Gastrocnemius medialis (tissue), 4 donors: ENCODE data around the gene CUL2. TPM values are rescaled to one million over a fixed set of nuclear protein-coding genes. Genes with fewer than 3 reads are reported as not detected.

Source experiments
- ATAC-seq, 2 donors: fragments of 150-250 bp; one replicate each; pipeline ENCODE4 v1.9.1; 2016
- DNase-seq, 2 donors: peaks; one replicate each; pipeline ENCODE4 v3.0.0-alpha.2; 2019
- H3K27ac ChIP-seq, 4 donors: fragments of 200-600 bp; sonication (generic); 1 replicate in 1 of 4; 2 replicates in 3 of 4; pipeline ENCODE4 v1.5.1; 2016 to 2018; ENCODE audit warnings: mild to moderate bottlenecking in 2 of 4, moderate library complexity in 1 of 4
- H3K27me3 ChIP-seq, 3 donors: fragments of 200-600 bp; sonication (generic) in 2 of 3; 1 replicate in 1 of 3; 2 replicates in 2 of 3; pipeline versions ENCODE4 v1.5.1 to v1.6.0; 2016 to 2019; ENCODE audit warnings: mild to moderate bottlenecking in 1 of 3, moderate library complexity in 1 of 3
- H3K36me3 ChIP-seq, 2 donors: fragments of 200-600 bp; sonication (generic) in 1 of 2; one replicate each; pipeline ENCODE4 v1.5.1; 2017 to 2018
- H3K4me1 ChIP-seq, 2 donors: fragments of 200-600 bp; sonication (generic) in 1 of 2; one replicate each; pipeline ENCODE4 v1.5.1; 2016 to 2017; ENCODE audit warnings: mild to moderate bottlenecking in 2 of 2
- H3K4me3 ChIP-seq, 4 donors: fragments of 200-600 bp; sonication (generic) in 3 of 4; 1 replicate in 1 of 4; 2 replicates in 3 of 4; pipeline ENCODE4 v1.5.1; 2016 to 2019; ENCODE audit warnings: mild to moderate bottlenecking in 2 of 4
- H3K9me3 ChIP-seq, 3 donors: fragments of 200-600 bp; sonication (generic) in 2 of 3; 1 replicate in 1 of 3; 2 replicates in 2 of 3; pipeline ENCODE4 v1.5.1; 2016 to 2019
- POLR2A ChIP-seq, 2 donors: fragments of 450-650 bp; IDR thresholded peaks; one replicate each; pipeline ENCODE4 v1.6.1; 2017; ENCODE audit warnings: antibody characterized with exemption in 2 of 2, mild to moderate bottlenecking in 2 of 2, moderate library complexity in 2 of 2
- in situ Hi-C, 4 donors: fragments of 200-750 bp; cut with MboI; loops; one replicate each; pipeline versions ENCODE4 v1.15.0 to v1.8.0; 2017; ENCODE audit warnings: low sequenced_read_pairs in 4 of 4
- intact Hi-C: fragments of 100-400 bp; cut with DNase I; formaldehyde crosslinking; loops from one replicate; pipeline ENCODE4 v1.15.1; 2023; ENCODE audit warnings: low total_unique reads
- total RNA-seq, 4 donors: library from RNA; depleted of rRNA; stranded (reverse); fragments of >200 nt; gene quantifications; one replicate each; pipeline versions ENCODE4 v1.1.0 to v1.2.3, GENCODE V29; 2016
- TF ChIP-seq, protein P1 (sequence below), 5 experiments: fragments of 450-650 bp in 3 of 5; fragments of 200-600 bp in 2 of 5; sonication (generic) in 2 of 5; IDR thresholded peaks in 4 of 5; conservative IDR thresholded peaks in 1 of 5; 1 replicate in 4 of 5; 2 replicates in 1 of 5; pipeline ENCODE4 v1.5.1; 2016 to 2019; ENCODE audit warnings: antibody characterized with exemption in 5 of 5, mild to moderate bottlenecking in 3 of 5, moderate library complexity in 3 of 5

The CUL2 gene
- total RNA-seq, 4 donors from 2014 or later = 27.2 to 41.4 (median 34.2) TPM

GRCh38 chr10:34964166-34964800 is 125.9 kb downstream of the CUL2 start:
- Histone ChIP-seq H3K27ac (no peak overlapping the region), H3K4me3 (no peak overlapping the region), H3K9me3 (no peaks in the 10 kb centered on the region), H3K27me3 (no peaks in the 10 kb centered on the region), H3K36me3 (no peaks in the 10 kb centered on the region), H3K4me1 (peaks cover 0 to 7% of the 10 kb centered on the region in 2 donors)
- no peak for DNase-seq
- in situ Hi-C loops = loop anchor here in 2 of 4 donors (10.0 to 25.0 kb wide), 2 partner anchors 239 to 302 kb away; no protein-coding TSS in a partner anchor
- no peak for ATAC-seq
- TF ChIP-seq, protein P1, sequence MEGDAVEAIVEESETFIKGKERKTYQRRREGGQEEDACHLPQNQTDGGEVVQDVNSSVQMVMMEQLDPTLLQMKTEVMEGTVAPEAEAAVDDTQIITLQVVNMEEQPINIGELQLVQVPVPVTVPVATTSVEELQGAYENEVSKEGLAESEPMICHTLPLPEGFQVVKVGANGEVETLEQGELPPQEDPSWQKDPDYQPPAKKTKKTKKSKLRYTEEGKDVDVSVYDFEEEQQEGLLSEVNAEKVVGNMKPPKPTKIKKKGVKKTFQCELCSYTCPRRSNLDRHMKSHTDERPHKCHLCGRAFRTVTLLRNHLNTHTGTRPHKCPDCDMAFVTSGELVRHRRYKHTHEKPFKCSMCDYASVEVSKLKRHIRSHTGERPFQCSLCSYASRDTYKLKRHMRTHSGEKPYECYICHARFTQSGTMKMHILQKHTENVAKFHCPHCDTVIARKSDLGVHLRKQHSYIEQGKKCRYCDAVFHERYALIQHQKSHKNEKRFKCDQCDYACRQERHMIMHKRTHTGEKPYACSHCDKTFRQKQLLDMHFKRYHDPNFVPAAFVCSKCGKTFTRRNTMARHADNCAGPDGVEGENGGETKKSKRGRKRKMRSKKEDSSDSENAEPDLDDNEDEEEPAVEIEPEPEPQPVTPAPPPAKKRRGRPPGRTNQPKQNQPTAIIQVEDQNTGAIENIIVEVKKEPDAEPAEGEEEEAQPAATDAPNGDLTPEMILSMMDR (IDR thresholded peaks at IDR 0.05 in 4 of 5, conservative IDR thresholded peaks at IDR 0.05 in 1 of 5) = no peak
- no peak for TF ChIP-seq POLR2A (IDR thresholded peaks at IDR 0.05)
- intact Hi-C loops = no loop called here

GRCh38 chr10:34962866-34963265 is 127.3 kb downstream of the CUL2 start:
- Histone ChIP-seq H3K36me3 (no peaks in the 10 kb centered on the region), H3K9me3 (no peaks in the 10 kb centered on the region), H3K27ac (no peak overlapping the region), H3K4me1 (peaks cover 0 to 7% of the 10 kb centered on the region in 2 donors), H3K4me3 (no peak overlapping the region), H3K27me3 (no peaks in the 10 kb centered on the region)
- TF ChIP-seq, protein P1 (IDR thresholded peaks at IDR 0.05 in 4 of 5, conservative IDR thresholded peaks at IDR 0.05 in 1 of 5) = no peak
- TF ChIP-seq POLR2A (IDR thresholded peaks at IDR 0.05) = no peak
- DNase-seq (no peak), ATAC-seq (no peak)
- in situ Hi-C loops = loop anchor here in 2 of 4 donors (10.0 to 25.0 kb wide), 2 partner anchors 238 to 301 kb away; no protein-coding TSS in a partner anchor
- intact Hi-C loops = no loop called here

DNA sequence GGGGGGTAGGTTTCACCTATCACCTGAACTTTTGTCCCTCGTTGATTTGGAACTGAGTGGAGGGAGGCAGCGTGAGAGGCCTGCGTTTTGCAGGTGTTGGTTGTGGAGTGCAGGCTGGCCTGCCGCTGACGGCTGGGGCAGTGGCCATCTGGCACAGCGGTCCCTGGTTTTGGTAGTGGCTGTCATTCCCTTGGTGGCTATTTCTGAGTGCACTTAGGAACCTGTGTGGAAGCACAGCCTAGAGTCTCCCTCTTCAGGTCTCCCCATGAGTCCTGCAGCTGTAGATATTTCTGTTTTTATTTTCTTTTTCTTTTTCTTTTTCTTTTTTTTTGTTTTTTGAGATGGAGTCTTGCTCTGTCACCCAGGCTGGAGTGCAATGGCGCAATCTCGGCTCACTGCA is 129.2 kb downstream of the CUL2 start:
- in situ Hi-C loops = loop anchor here in 2 of 4 donors (10.0 to 25.0 kb wide), 2 partner anchors 236 to 299 kb away; no protein-coding TSS in a partner anchor
- DNase-seq (peak; percentile 15 to 27), ATAC-seq (peak; percentile 76 to 93)
- intact Hi-C loops = loop anchor here (1.0 kb wide), 1 partner anchor 295 kb away; no protein-coding TSS in a partner anchor
- H3K36me3 ChIP-seq = no peaks in the 10 kb centered on the region
- no peaks in the 10 kb centered on the region for H3K9me3 ChIP-seq
- H3K4me1 ChIP-seq = no peaks in the 10 kb centered on the region
- H3K27ac ChIP-seq = no peak overlapping the region
- TF ChIP-seq, protein P1 (IDR thresholded peaks at IDR 0.05 in 4 of 5, conservative IDR thresholded peaks at IDR 0.05 in 1 of 5) = peak in 2 of 5 experiments; percentile 43
- no peak for TF ChIP-seq POLR2A (IDR thresholded peaks at IDR 0.05)
- no peak overlapping the region for H3K4me3 ChIP-seq
- H3K27me3 ChIP-seq = no peaks in the 10 kb centered on the region

DNA sequence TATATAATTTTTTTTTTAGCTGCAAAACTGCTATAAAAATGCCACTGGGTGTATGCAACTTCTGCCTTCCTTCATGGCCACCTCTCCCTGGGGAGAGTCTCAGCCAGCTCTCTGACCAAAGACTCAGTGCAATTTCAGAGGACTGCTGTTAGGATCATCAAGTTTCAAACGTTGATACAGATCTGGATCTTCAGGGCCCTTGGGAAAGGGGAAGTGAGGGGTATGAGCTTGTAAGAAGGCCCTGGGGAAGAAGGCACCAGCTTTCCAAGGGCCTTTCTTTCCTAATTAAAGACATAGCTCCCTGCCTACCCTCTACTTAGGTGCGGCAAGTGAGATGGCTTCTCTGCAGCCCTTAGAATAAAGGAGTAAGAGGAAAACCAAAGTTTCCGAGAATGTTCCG is 130.4 kb downstream of the CUL2 start:
- Histone ChIP-seq H3K9me3 (no peaks in the 10 kb centered on the region), H3K27me3 (no peaks in the 10 kb centered on the region), H3K4me3 (no peak overlapping the region), H3K36me3 (no peaks in the 10 kb centered on the region), H3K27ac (no peak overlapping the region), H3K4me1 (no peaks in the 10 kb centered on the region)
- intact Hi-C loops = loop anchor here (10.0 kb wide), 1 partner anchor 235 kb away; no protein-coding TSS in a partner anchor
- no peak for DNase-seq
- no peak for TF ChIP-seq POLR2A (IDR thresholded peaks at IDR 0.05)
- TF ChIP-seq, protein P1 (IDR thresholded peaks at IDR 0.05 in 4 of 5, conservative IDR thresholded peaks at IDR 0.05 in 1 of 5) = no peak
- no peak for ATAC-seq
- in situ Hi-C loops = loop anchor here in 2 of 4 donors (10.0 to 25.0 kb wide), 3 partner anchors 235 to 305 kb away; no protein-coding TSS in a partner anchor
